ENCODE measurements around the gene KCTD20. TPM values are rescaled to one million over a fixed set of nuclear protein-coding genes. Genes with fewer than 3 reads are reported as not detected.

The KCTD20 gene
- total and polyA plus RNA-seq, 2 experiments from 2014 or later = 27.4 to 56.3 TPM

- no peak for TF ChIP-seq EZH2 (IDR thresholded peaks at IDR 0.05; ENCODE audit: borderline replicate concordance)
- no peak for TF ChIP-seq EZH2phosphoT487 (IDR thresholded peaks at IDR 0.05; ENCODE audit: low read depth, severe bottlenecking, unreplicated experiment)
- TF ChIP-seq, protein P1, sequence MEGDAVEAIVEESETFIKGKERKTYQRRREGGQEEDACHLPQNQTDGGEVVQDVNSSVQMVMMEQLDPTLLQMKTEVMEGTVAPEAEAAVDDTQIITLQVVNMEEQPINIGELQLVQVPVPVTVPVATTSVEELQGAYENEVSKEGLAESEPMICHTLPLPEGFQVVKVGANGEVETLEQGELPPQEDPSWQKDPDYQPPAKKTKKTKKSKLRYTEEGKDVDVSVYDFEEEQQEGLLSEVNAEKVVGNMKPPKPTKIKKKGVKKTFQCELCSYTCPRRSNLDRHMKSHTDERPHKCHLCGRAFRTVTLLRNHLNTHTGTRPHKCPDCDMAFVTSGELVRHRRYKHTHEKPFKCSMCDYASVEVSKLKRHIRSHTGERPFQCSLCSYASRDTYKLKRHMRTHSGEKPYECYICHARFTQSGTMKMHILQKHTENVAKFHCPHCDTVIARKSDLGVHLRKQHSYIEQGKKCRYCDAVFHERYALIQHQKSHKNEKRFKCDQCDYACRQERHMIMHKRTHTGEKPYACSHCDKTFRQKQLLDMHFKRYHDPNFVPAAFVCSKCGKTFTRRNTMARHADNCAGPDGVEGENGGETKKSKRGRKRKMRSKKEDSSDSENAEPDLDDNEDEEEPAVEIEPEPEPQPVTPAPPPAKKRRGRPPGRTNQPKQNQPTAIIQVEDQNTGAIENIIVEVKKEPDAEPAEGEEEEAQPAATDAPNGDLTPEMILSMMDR (IDR thresholded peaks at IDR 0.05; ENCODE audit: poor library complexity) = no peak
- H3K4me3 ChIP-seq = no peak overlapping the region
- peak overlapping the region; percentile 41 for H3K27ac ChIP-seq
- H3K36me3 ChIP-seq (replicated peaks; ENCODE audit: insufficient read depth, low read depth) = no peaks in the 10 kb centered on the region
- no peaks in the 10 kb centered on the region for H4K20me1 ChIP-seq (ENCODE audit: insufficient read depth, poor library complexity, severe bottlenecking)
- 83% methylated on average over 8 of the region's 8 CpGs for WGBS (ENCODE audit: low lambda C conversion rate, missing lambda C conversion rate)
- no peaks in the 10 kb centered on the region for H3K4me1 ChIP-seq (ENCODE audit: insufficient read depth)
- H3K9me2 ChIP-seq (replicated peaks; ENCODE audit: insufficient read depth) = no peaks in the 10 kb centered on the region
- no peaks in the 10 kb centered on the region for H3K27me3 ChIP-seq
- H3K4me2 ChIP-seq = no peak overlapping the region
- no peaks in the 10 kb centered on the region for H3K9me3 ChIP-seq (ENCODE audit: low read depth)
- H2AFZ ChIP-seq = no peak overlapping the region
- peak; percentile 50 for DNase-seq (ENCODE audit: low spot score)
- H3K79me2 ChIP-seq = no peaks in the 10 kb centered on the region
Observed at GRCh38 chr6:36514554-36515456, 72.0 kb downstream of the KCTD20 start.

- no peaks in the 10 kb centered on the region for H3K9me3 ChIP-seq (ENCODE audit: low read depth)
- no peak overlapping the region for H3K4me3 ChIP-seq
- H3K4me1 ChIP-seq (ENCODE audit: insufficient read depth) = no peaks in the 10 kb centered on the region
- no peaks in the 10 kb centered on the region for H4K20me1 ChIP-seq (ENCODE audit: insufficient read depth, poor library complexity, severe bottlenecking)
- 88% methylated on average over 3 of the region's 3 CpGs for WGBS (ENCODE audit: low lambda C conversion rate, missing lambda C conversion rate)
- peak overlapping the region; percentile 41 for H3K27ac ChIP-seq
- H3K79me2 ChIP-seq = no peaks in the 10 kb centered on the region
- H3K4me2 ChIP-seq = no peak overlapping the region
- no peaks in the 10 kb centered on the region for H3K9me2 ChIP-seq (replicated peaks; ENCODE audit: insufficient read depth)
- H3K27me3 ChIP-seq = no peaks in the 10 kb centered on the region
- no peak overlapping the region for H2AFZ ChIP-seq
- DNase-seq (ENCODE audit: low spot score) = no peak
- TF ChIP-seq EZH2 (IDR thresholded peaks at IDR 0.05; ENCODE audit: borderline replicate concordance) = no peak
- TF ChIP-seq, protein P1 (IDR thresholded peaks at IDR 0.05; ENCODE audit: poor library complexity) = no peak
- no peak for TF ChIP-seq EZH2phosphoT487 (IDR thresholded peaks at IDR 0.05; ENCODE audit: low read depth, severe bottlenecking, unreplicated experiment)
- no peaks in the 10 kb centered on the region for H3K36me3 ChIP-seq (replicated peaks; ENCODE audit: insufficient read depth, low read depth)
Observed at GRCh38 chr6:36515844-36516243, 73.0 kb downstream of the KCTD20 start.

DNA sequence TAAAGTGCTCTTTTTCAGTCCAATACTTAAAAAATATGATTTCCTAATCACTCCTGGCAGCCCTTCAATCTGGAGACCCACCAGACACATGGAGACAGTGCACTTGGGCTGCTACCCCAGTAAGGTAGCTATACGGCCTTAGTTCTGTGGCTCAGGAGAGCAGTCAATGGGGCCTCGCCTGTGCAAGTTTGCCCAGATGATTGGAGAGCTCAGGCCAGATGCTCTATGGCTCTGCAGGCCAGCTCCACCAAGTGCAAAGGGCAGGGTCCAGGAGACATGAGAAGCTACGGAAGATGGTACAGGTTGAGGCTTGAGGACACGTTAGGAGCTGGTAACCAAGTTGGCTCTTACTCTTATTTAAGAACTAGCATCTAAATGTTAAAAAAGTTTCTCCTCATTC, 73.8 kb downstream of the KCTD20 start:
- Histone ChIP-seq H3K27ac (peak overlapping the region; percentile 25), H3K4me2 (no peak overlapping the region), H3K4me3 (no peak overlapping the region), H2AFZ (no peak overlapping the region), H3K79me2 (no peaks in the 10 kb centered on the region), H3K27me3 (no peaks in the 10 kb centered on the region), H3K4me1 (ENCODE audit: insufficient read depth) (no peaks in the 10 kb centered on the region), H3K9me3 (ENCODE audit: low read depth) (no peaks in the 10 kb centered on the region), H3K36me3 (replicated peaks; ENCODE audit: insufficient read depth, low read depth) (no peaks in the 10 kb centered on the region), H4K20me1 (ENCODE audit: insufficient read depth, poor library complexity, severe bottlenecking) (no peaks in the 10 kb centered on the region), H3K9me2 (replicated peaks; ENCODE audit: insufficient read depth) (no peaks in the 10 kb centered on the region)
- no peak for DNase-seq (ENCODE audit: low spot score)
- TF ChIP-seq EZH2 (IDR thresholded peaks at IDR 0.05; ENCODE audit: borderline replicate concordance) (no peak), EZH2phosphoT487 (IDR thresholded peaks at IDR 0.05; ENCODE audit: low read depth, severe bottlenecking, unreplicated experiment) (no peak)
- TF ChIP-seq, protein P1 (IDR thresholded peaks at IDR 0.05; ENCODE audit: poor library complexity) = no peak
- WGBS (ENCODE audit: low lambda C conversion rate, missing lambda C conversion rate) = 88% methylated on average over 4 of the region's 4 CpGs
